Activated naive CD8-positive, alpha-beta T cell treated with anti-CD3 and anti-CD28 coated beads, Interleukin-2, amount 10 ng/mL, durations not matched to agents 7 days and 5 days (primary cell): ENCODE measurements around the gene ESYT3. TPM values are rescaled to one million over a fixed set of nuclear protein-coding genes. Genes with fewer than 3 reads are reported as not detected.
"Not testable (repeated sequence)": the region's sequence is repeated elsewhere in the genome, so short reads cannot be mapped to it uniquely, and the experiment has no call there.

Experiments used
- ATAC-seq: fragments of 150-1000 bp; cut with Tn5 transposase; one replicate; pipeline ENCODE4 v1.10.0; 2021; ENCODE audit warnings: low read depth, moderate library complexity
- POLR2A ChIA-PET: fragments of 350-600 bp; sonication (Branson Sonifier 250); formaldehyde crosslinking; loops from one replicate; lab custom pipeline; 2021; ENCODE audit warnings: antibody characterized with exemption; lab: Charles Lee
- DNase-seq: peaks from one replicate; pipeline ENCODE4 v3.0.0; 2021
- H3K27ac Mint-ChIP-seq: one replicate; pipeline ENCODE4 v1.8.0; 2022; ENCODE audit warnings: mild to moderate bottlenecking, mixed read lengths
- H3K27me3 Mint-ChIP-seq: one replicate; pipeline ENCODE4 v1.8.0; 2022; ENCODE audit warnings: mild to moderate bottlenecking, moderate library complexity, mixed read lengths
- H3K36me3 Mint-ChIP-seq: one replicate; pipeline ENCODE4 v1.8.0; 2021; ENCODE audit warnings: mild to moderate bottlenecking, mixed read lengths
- H3K4me1 Mint-ChIP-seq: one replicate; pipeline ENCODE4 v1.8.0; 2021; ENCODE audit warnings: mixed read lengths
- H3K4me3 Mint-ChIP-seq: one replicate; pipeline ENCODE4 v1.8.0; 2022; ENCODE audit warnings: mild to moderate bottlenecking, moderate library complexity, mixed read lengths
- H3K9me3 Mint-ChIP-seq: one replicate; pipeline ENCODE4 v1.8.0; 2021; ENCODE audit warnings: mixed read lengths
- total RNA-seq, 2 experiments: library from RNA; stranded (reverse); gene quantifications; one replicate each; pipeline ENCODE4 v1.2.3, GENCODE V29; 2021

The ESYT3 gene
- total RNA-seq, 2 experiments from 2014 or later: 0.19 to 0.26 TPM

DNA sequence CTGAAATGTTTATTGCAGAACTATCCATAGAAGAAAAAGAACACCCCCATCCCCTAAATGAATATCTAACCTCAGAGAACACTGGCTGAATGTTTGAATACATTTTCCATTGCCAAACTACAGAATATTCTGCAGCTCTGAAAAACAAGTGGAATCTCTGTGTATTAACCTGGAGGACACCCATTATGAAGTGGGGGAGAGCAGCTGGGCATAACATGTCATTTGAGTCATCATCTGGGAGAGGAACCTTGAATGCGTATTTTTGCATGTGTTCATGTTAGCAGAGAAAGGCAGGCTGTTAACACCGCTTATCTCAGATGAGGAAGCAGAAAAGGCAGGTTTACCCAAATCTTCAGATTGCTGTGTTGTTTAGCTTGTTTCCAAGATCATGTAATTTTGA lies 31.5 kb downstream of the ESYT3 start:
- H3K9me3 Mint-ChIP-seq: no peaks in the 10 kb centered on the region
- peaks cover 8% of the 10 kb centered on the region for H3K27me3 Mint-ChIP-seq
- H3K4me1 Mint-ChIP-seq: no peaks in the 10 kb centered on the region
- no peaks in the 10 kb centered on the region for H3K36me3 Mint-ChIP-seq
- no peak overlapping the region for H3K27ac Mint-ChIP-seq
- no peak for DNase-seq
- no peak for ATAC-seq
- H3K4me3 Mint-ChIP-seq: no peak overlapping the region
- POLR2A ChIA-PET: no interaction called here

DNA sequence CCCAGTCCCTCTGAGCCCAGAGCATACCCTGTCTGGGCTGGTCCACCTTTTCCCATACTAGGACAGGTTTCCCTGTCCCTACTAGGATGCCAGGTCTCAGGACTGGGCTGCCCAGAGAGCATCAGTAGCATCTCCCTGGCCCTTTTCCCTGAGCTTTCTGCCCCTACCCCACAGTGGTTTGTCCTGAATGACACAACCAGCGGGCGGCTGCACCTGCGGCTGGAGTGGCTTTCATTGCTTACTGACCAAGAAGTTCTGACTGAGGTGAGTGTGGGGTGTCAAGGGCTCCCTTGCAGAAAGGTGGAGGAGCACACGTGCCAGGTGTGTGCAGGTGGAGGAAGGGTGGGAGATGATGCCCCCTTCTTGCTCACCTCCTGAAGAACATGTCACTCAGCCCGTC lies 33.5 kb downstream of the ESYT3 start:
- Mint-ChIP-seq H3K27ac (no peak overlapping the region), H3K27me3 (peaks cover 12% of the 10 kb centered on the region), H3K9me3 (no peaks in the 10 kb centered on the region), H3K4me3 (no peak overlapping the region), H3K4me1 (no peaks in the 10 kb centered on the region), H3K36me3 (no peaks in the 10 kb centered on the region)
- ATAC-seq (no peak), DNase-seq (no peak)
- POLR2A ChIA-PET: no interaction called here

DNA sequence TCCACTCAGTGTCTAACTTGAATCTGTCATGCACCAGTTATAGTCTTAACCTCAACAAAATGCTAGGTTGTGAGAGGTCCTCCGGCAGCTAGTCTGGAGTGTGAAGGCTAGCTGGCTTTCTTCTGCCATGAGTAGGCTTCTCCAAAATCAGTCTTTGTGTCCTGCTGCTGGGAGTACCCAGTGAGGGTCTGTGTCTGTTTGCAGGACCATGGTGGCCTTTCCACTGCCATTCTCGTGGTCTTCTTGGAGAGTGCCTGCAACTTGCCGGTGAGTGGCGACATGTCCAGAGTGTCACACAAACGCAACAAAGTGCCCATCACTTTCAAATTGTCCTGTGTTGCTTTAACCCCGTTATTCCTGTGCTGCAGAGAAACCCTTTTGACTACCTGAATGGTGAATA lies 34.0 kb downstream of the ESYT3 start:
- no peak for ATAC-seq
- Mint-ChIP-seq H3K27me3 (peaks cover 13% of the 10 kb centered on the region), H3K4me3 (no peak overlapping the region), H3K36me3 (no peaks in the 10 kb centered on the region), H3K9me3 (no peaks in the 10 kb centered on the region), H3K4me1 (no peaks in the 10 kb centered on the region), H3K27ac (no peak overlapping the region)
- DNase-seq: no peak
- POLR2A ChIA-PET: no interaction called here

DNA sequence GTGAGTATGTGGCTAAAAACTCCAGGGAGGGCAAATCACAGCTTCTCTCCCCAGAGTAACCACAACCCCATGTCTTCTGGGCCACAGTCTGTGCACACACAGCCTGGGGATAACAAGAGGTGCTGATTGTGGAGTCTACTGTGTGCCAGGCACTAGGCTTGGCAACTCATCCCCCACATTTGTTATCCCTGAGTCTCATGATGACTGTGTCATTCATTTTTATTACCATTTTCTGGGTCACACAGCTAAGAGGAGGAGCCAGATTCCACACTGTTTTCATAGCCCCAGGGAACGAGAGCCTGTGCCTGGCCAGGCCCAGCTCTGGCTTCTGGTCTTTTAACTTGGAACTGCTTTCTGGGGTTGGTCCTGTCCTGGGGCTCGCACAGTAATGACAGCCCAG lies 34.5 kb downstream of the ESYT3 start:
- Mint-ChIP-seq H3K9me3 (no peaks in the 10 kb centered on the region), H3K27me3 (peaks cover 14% of the 10 kb centered on the region), H3K4me1 (no peaks in the 10 kb centered on the region), H3K4me3 (no peak overlapping the region), H3K36me3 (no peaks in the 10 kb centered on the region), H3K27ac (no peak overlapping the region)
- ATAC-seq: no peak
- POLR2A ChIA-PET: no interaction called here
- no peak for DNase-seq

DNA sequence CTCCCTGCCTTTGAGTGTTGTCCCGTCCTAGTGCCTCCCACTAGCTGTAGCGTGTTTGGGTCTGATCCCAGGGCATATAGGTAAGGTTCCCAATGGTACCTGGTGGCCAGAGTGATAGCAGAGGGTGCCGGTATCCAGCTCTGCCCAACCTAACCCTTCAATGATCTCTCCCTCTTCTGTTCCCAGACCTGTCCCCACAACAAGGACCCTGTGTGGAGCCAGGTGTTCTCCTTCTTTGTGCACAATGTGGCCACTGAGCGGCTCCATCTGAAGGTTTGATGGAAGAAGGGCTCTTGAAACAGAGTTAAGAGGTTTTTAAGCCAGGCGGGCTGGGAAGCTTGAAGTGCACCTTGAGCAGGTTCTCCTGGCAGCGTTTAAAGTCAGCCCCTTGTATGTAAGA lies 35.5 kb downstream of the ESYT3 start:
- Mint-ChIP-seq H3K4me1 (no peaks in the 10 kb centered on the region), H3K27ac (no peak overlapping the region), H3K9me3 (no peaks in the 10 kb centered on the region), H3K27me3 (peaks cover 13% of the 10 kb centered on the region), H3K36me3 (no peaks in the 10 kb centered on the region), H3K4me3 (no peak overlapping the region)
- DNase-seq: no peak
- POLR2A ChIA-PET: no interaction called here
- ATAC-seq: no peak

DNA sequence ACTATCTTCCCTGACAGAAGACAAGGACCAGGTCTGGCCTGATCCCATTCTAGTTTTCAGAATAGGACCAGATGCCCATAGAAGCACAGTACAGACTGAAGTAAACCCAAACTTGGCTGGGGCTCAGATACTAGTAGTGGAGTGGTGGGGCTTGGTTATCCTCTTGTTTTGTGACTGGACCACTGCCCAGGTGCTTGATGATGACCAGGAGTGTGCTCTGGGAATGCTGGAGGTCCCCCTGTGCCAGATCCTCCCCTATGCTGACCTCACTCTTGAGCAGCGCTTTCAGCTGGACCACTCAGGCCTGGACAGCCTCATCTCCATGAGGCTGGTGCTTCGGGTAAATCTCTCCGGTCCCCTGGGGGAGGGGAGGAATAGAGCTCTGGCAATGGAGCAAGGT lies 36.3 kb downstream of the ESYT3 start:
- POLR2A ChIA-PET: no interaction called here
- ATAC-seq: no peak
- no peaks in the 10 kb centered on the region for H3K9me3 Mint-ChIP-seq
- H3K36me3 Mint-ChIP-seq: no peaks in the 10 kb centered on the region
- H3K27ac Mint-ChIP-seq: no peak overlapping the region
- DNase-seq: no peak
- H3K4me3 Mint-ChIP-seq: no peak overlapping the region
- peaks cover 15% of the 10 kb centered on the region for H3K27me3 Mint-ChIP-seq
- H3K4me1 Mint-ChIP-seq: no peaks in the 10 kb centered on the region

DNA sequence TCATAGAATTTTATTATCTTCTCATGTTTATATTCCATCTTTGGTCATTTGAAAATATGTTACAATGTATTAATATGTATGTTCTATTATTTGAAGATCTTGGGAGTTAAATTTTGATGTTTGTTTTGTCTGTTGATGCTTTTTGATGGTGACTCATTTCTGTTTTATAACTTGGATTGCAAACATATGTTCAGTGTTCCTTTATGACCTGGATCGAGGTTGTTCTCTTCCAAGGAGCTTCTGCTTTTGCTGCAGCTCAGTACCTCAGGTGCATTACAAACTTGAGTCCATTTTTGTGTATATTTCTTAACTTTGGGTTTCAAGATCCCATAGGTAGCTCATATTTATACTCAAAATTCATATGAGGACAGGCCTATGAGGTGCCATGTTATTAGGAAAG lies 37.1 kb downstream of the ESYT3 start:
- peaks cover 15% of the 10 kb centered on the region for H3K27me3 Mint-ChIP-seq
- H3K4me1 Mint-ChIP-seq: no peaks in the 10 kb centered on the region
- no peak overlapping the region for H3K4me3 Mint-ChIP-seq
- ATAC-seq (no peak), DNase-seq (no peak)
- no peak overlapping the region for H3K27ac Mint-ChIP-seq
- no peaks in the 10 kb centered on the region for H3K9me3 Mint-ChIP-seq
- POLR2A ChIA-PET: no interaction called here
- no peaks in the 10 kb centered on the region for H3K36me3 Mint-ChIP-seq

DNA sequence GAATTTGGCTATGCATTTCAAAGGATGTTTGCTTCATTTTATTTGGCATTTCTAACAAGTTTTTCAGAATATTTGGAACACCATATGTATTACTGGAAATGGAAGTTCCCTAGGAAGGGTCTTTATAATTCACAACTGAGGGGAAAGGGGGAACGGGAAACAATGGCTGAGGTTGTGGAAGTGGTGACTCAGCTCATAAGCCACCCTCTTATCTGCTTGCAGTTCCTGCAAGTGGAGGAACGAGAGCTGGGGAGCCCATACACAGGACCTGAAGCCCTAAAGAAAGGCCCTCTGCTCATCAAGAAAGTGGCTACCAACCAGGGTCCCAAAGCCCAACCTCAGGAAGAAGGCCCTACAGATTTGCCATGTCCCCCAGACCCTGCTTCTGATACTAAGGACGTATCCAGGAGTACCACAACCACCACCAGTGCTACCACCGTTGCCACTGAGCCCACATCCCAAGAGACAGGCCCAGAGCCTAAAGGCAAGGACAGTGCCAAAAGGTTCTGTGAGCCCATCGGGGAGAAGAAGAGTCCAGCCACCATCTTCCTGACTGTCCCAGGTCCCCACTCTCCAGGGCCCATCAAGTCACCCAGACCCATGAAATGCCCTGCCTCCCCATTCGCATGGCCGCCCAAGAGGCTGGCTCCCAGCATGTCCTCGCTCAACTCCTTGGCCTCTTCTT lies 37.9 kb downstream of the ESYT3 start:
- POLR2A ChIA-PET: no interaction called here
- Mint-ChIP-seq H3K4me3 (no peak overlapping the region), H3K4me1 (no peaks in the 10 kb centered on the region), H3K36me3 (no peaks in the 10 kb centered on the region), H3K27me3 (peaks cover 15% of the 10 kb centered on the region), H3K27ac (no peak overlapping the region), H3K9me3 (no peaks in the 10 kb centered on the region)
- DNase-seq: no peak
- ATAC-seq: no peak

DNA sequence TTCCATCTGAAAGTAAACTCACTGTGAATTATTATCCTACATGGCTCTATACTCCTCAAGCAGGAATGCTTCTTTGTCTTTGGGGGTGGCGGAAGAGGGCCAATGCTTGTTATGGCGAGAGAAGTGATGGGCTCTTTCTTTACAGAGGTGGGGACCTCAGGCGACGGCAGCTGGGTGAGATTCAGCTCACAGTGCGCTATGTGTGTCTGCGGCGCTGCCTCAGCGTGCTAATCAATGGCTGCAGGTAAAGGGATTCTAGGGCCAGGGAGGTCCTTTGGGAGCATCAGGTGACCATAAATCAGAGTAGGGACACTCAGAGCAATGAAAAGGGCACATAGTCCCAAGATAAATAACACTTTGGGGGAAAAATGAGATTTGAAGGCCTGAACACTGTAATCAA lies 39.0 kb downstream of the ESYT3 start:
- Mint-ChIP-seq H3K4me1 (no peaks in the 10 kb centered on the region), H3K27me3 (peaks cover 15% of the 10 kb centered on the region), H3K9me3 (no peaks in the 10 kb centered on the region), H3K4me3 (no peak overlapping the region), H3K27ac (no peak overlapping the region), H3K36me3 (no peaks in the 10 kb centered on the region)
- no peak for ATAC-seq
- POLR2A ChIA-PET: no interaction called here
- DNase-seq: no peak

DNA sequence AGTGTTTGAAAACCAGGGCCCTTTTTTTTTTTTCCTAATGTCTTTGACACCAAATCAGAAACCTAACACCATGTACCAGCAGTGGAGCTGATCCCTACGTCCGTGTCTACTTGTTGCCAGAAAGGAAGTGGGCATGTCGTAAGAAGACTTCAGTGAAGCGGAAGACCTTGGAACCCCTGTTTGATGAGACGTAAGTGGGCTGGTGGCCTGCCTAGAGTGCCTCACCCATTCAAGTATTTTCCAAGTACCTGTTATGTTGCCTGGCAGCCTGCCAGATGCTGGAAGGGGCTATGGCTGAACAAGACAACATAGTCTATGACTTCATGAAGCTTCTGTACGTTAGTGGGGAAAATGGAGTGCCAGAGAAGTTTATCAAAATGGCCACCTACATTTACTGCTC lies 39.7 kb downstream of the ESYT3 start:
- Mint-ChIP-seq H3K27me3 (peaks cover 14% of the 10 kb centered on the region), H3K4me3 (no peak overlapping the region), H3K9me3 (no peaks in the 10 kb centered on the region), H3K27ac (no peak overlapping the region), H3K36me3 (no peaks in the 10 kb centered on the region), H3K4me1 (no peaks in the 10 kb centered on the region)
- POLR2A ChIA-PET: no interaction called here
- DNase-seq (no peak), ATAC-seq (no peak)

DNA sequence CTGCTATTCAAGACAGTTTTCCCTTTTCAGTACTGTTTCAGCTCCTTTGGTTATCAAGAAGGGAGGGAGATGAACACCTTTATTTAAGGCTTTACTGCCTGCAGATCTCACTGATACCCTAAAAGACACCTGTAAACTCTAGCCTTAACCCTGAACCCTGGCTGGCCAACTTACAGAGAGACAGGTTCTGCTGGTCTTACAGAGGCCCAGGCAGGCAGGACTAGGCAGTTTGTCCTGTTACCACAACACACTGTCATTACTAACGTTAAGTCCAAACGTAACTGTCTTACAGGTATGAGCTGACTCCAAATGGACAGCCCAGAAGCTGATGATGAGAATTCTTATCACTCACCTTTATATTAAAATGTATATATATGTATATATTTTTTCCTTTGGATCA lies 42.1 kb downstream of the ESYT3 start:
- POLR2A ChIA-PET: no interaction called here
- DNase-seq (no peak), ATAC-seq (no peak)
- H3K27me3 Mint-ChIP-seq: peaks cover 7% of the 10 kb centered on the region
- no peak overlapping the region for H3K4me3 Mint-ChIP-seq
- no peak overlapping the region for H3K27ac Mint-ChIP-seq
- H3K9me3 Mint-ChIP-seq: no peaks in the 10 kb centered on the region
- H3K36me3 Mint-ChIP-seq: no peaks in the 10 kb centered on the region
- H3K4me1 Mint-ChIP-seq: no peaks in the 10 kb centered on the region

DNA sequence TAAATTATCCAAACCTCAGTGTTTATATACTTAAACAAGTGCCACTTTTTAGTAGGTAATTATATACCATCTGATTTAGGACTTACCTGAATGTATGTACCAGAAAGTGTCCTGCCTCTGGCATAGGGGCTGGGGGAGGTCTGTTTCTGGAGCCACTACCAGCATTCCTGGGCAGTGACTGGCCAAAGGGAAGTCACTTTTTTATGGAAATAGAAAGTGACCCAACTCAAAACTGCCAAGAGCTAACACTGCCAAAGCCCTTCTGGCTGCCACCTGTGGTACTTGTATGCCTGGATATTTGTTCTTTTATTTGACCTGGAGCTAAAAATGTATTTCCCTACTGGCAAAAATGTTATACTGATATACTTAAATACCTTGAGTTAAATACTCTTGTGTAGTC lies 42.7 kb downstream of the ESYT3 start:
- H3K4me3 Mint-ChIP-seq: no peak overlapping the region
- ATAC-seq: no peak
- POLR2A ChIA-PET: no interaction called here
- peaks cover 10% of the 10 kb centered on the region for H3K27me3 Mint-ChIP-seq
- no peaks in the 10 kb centered on the region for H3K9me3 Mint-ChIP-seq
- H3K36me3 Mint-ChIP-seq: no peaks in the 10 kb centered on the region
- H3K4me1 Mint-ChIP-seq: no peaks in the 10 kb centered on the region
- no peak for DNase-seq
- H3K27ac Mint-ChIP-seq: no peak overlapping the region

DNA sequence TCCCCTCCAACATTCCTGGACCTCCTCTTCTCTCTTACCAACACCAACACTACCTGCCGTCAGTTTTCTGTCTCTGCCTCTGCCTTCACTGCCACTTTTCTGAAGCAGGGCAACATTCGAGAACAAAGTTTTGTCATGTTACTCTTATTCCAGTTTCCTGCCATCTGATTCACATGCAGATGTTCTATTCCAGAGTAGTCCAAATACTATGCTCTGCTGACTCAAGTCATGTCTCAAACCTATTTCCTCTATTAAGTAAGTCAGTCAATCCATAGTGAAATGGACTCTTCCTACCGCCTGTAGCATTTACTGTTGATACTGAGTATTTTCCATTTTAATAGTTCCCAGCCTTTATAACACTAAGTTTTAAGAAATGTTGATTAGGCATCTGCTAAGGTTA lies 43.4 kb downstream of the ESYT3 start:
- H3K36me3 Mint-ChIP-seq: no peaks in the 10 kb centered on the region
- DNase-seq: no peak
- H3K27me3 Mint-ChIP-seq: peaks cover 12% of the 10 kb centered on the region
- no peak overlapping the region for H3K27ac Mint-ChIP-seq
- ATAC-seq: no peak
- POLR2A ChIA-PET: no interaction called here
- no peaks in the 10 kb centered on the region for H3K9me3 Mint-ChIP-seq
- no peak overlapping the region for H3K4me3 Mint-ChIP-seq
- no peaks in the 10 kb centered on the region for H3K4me1 Mint-ChIP-seq

DNA sequence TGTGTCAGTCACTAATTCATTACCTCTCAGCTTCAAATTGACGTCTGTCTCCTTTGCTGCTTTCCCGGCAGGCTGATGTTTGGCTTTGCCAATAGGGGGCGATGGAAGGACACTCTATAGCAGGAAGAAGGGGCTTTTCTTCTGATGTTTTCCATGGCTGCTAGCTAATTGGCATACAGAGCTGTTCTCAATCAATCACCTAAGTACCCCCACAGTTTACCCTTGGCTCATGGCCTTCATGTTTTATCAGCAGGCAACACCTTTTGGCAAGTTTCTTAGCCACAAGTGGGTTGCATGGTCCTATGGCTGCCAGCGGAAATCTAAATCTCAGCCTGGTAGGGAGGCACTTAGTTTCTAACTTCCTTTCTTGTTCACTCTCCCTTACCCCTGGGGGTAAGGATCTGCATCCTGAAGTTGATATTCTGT lies 45.0 kb downstream of the ESYT3 start:
- H3K4me1 Mint-ChIP-seq: no peaks in the 10 kb centered on the region
- POLR2A ChIA-PET: no interaction called here
- peak; percentile 71 for ATAC-seq

DNA sequence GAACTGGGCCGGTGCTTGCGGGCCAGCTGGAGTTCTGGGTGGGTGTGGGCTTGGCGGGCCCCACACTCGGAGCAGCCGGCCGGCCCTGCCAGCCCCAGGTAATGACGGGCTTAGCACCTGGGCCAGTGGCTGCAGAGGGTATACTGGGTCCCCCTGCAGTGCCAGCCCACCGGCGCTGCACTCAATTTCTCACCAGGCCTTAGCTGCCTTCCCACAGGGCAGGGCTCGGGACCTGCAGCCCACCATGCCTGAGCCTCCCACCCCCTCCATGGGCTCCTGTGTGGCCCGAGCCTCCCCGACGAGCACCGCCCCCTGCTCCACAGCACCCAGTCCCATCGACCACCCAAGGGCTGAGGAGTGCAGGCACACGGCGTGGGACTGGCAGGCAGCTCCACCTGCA lies 50.3 kb downstream of the ESYT3 start:
- H3K27ac Mint-ChIP-seq, DNase-seq: not testable (repeated sequence)
- POLR2A ChIA-PET: interaction anchor here (0.6 kb wide), 1 partner anchor 56 kb away, joined by 4 read pairs; no protein-coding TSS in a partner anchor

More for the DNA sequence above, 45.0 kb downstream of the ESYT3 start:
- no peak for DNase-seq
- Mint-ChIP-seq H3K27ac (no peak overlapping the region), H3K36me3 (no peaks in the 10 kb centered on the region), H3K9me3 (no peaks in the 10 kb centered on the region), H3K4me3 (no peak overlapping the region), H3K27me3 (peaks cover 10% of the 10 kb centered on the region)

More for the DNA sequence above, 50.3 kb downstream of the ESYT3 start:
- not testable (repeated sequence) for H3K4me1 Mint-ChIP-seq, H3K4me3 Mint-ChIP-seq, H3K27me3 Mint-ChIP-seq, ATAC-seq, H3K36me3 Mint-ChIP-seq
- H3K9me3 Mint-ChIP-seq: peaks cover 28% of the 10 kb centered on the region
